ENCODE data around the gene BPIFA3. TPM values are rescaled to one million over a fixed set of nuclear protein-coding genes. Genes with fewer than 3 reads are reported as not detected.
A peak's percentile ranks its signal among the peaks of the same experiment; 100 is the strongest.

BPIFA3 gene
- total and polyA plus RNA-seq, 2 of the 8 experiments (the other 6 are each of a cell fraction or from before 2014, with no cell fraction given) = not detected

GRCh38 chr20:33224399-33224798, 7.2 kb downstream of the BPIFA3 start:
- H4K8ac ChIP-seq (ENCODE audit: extremely low read depth, insufficient read depth, low read length) = no peak overlapping the region
- H3K14ac ChIP-seq (ENCODE audit: insufficient read length) = no peak overlapping the region
- H4K5ac ChIP-seq (ENCODE audit: insufficient read length, low read depth, low read length) = no peak overlapping the region
- no peaks in the 10 kb centered on the region for H4K20me1 ChIP-seq (replicated peaks in 1 of 2; ENCODE audit: control insufficient read depth in 1 of 2, insufficient read depth in 2 of 2, low read length in 2 of 2)
- POLR2A ChIA-PET (ENCODE audit: partially characterized antibody) = no interaction called here
- no peak overlapping the region for H3K56ac ChIP-seq (replicated peaks; ENCODE audit: insufficient read length, low read depth, low read length)
- DNase-seq (ENCODE audit: low read depth in 1 of 2, low spot score in 2 of 2) (no peak), FAIRE-seq (no peak)
- H2BK15ac ChIP-seq (ENCODE audit: low read length) = no peak overlapping the region
- no peak overlapping the region for H3K27ac ChIP-seq (ENCODE audit: low read depth, low read length)
- TF ChIP-seq RBBP5 (IDR thresholded peaks at IDR 0.05; ENCODE audit: borderline replicate concordance, low read depth, low read length) (no peak), CBX8 (IDR thresholded peaks at IDR 0.05; ENCODE audit: borderline replicate concordance, low read depth, low read length) (no peak), KDM1A (IDR thresholded peaks at IDR 0.05; ENCODE audit: borderline replicate concordance, low read length) (peak; percentile 25; the same call in 1 of the 2 replicates)
- H3K27me3 ChIP-seq (replicated peaks in 1 of 4; ENCODE audit: control insufficient read depth in 3 of 4, extremely low read depth in 1 of 4, insufficient read depth in 3 of 4, low read length in 3 of 4) = peaks cover 0 to 2% (median 0%) of the 10 kb centered on the region in 4 experiments; a peak in 2 of 7 replicates
- H3K4ac ChIP-seq (replicated peaks; ENCODE audit: insufficient read length, low read depth, low read length) = no peak overlapping the region
- no peak overlapping the region for H3K4me3 ChIP-seq (ENCODE audit: extremely low read depth in 1 of 4, insufficient read depth in 2 of 4, low read depth in 3 of 4, low read length in 4 of 4)
- peaks cover 3% of the 10 kb centered on the region; the same call in 1 of the 2 replicates for H3K23me2 ChIP-seq (ENCODE audit: low read depth, low read length)
- no peak overlapping the region for H4K91ac ChIP-seq (replicated peaks; ENCODE audit: insufficient read length, low read length)
- no peak overlapping the region for H2BK5ac ChIP-seq (ENCODE audit: low read depth, low read length)
- H3K79me2 ChIP-seq (ENCODE audit: control insufficient read depth in 1 of 2, insufficient read depth in 2 of 2, low read length in 2 of 2) = no peaks in the 10 kb centered on the region
- no peak overlapping the region for H3K4me2 ChIP-seq (ENCODE audit: insufficient read depth in 1 of 2, low read depth in 2 of 2, low read length in 2 of 2)
- H3K79me1 ChIP-seq (ENCODE audit: low read depth, low read length) = no peaks in the 10 kb centered on the region; the same call in 1 of the 2 replicates
- H3K18ac ChIP-seq (ENCODE audit: extremely low read depth, low read length) = no peak overlapping the region
- 90% methylated on average over 4 of the region's 4 CpGs; no CpG with 5 or more reads in 1 of the 2 experiments for WGBS, 2 experiments (ENCODE audit: extremely low coverage in 1 of 2, insufficient coverage in 1 of 2, insufficient read length in 1 of 2, insufficient replicate concordance in 2 of 2, low coverage in 1 of 2, low lambda C conversion rate in 2 of 2, missing lambda C conversion rate in 1 of 2)
- no peaks in the 10 kb centered on the region for H3K9me3 ChIP-seq (ENCODE audit: insufficient read depth in 2 of 2, low read depth in 1 of 2, low read length in 1 of 2)
- no peaks in the 10 kb centered on the region for H3K4me1 ChIP-seq (replicated peaks in 1 of 4; ENCODE audit: control insufficient read depth in 3 of 4, insufficient read depth in 4 of 4, low read length in 3 of 4)
- H3K36me3 ChIP-seq (ENCODE audit: control insufficient read depth in 2 of 4, insufficient read depth in 4 of 4, low read length in 3 of 4) = no peaks in the 10 kb centered on the region
- no peak overlapping the region for H2BK120ac ChIP-seq (replicated peaks; ENCODE audit: low read depth, low read length)
- no peak overlapping the region for H3K23ac ChIP-seq (ENCODE audit: insufficient read length)
- no peak overlapping the region for H2BK12ac ChIP-seq (ENCODE audit: low read depth, low read length)
- H3K9ac ChIP-seq (replicated peaks in 1 of 4; ENCODE audit: extremely low read depth in 1 of 4, low read depth in 3 of 4, low read length in 3 of 4) = no peak overlapping the region
- CTCF ChIA-PET (ENCODE audit: partially characterized antibody) = interaction anchor here (0.6 to 2.1 kb wide), 3 partner anchors 8 to 75 kb away, joined by 3 to 6 read pairs (median 3); no protein-coding TSS in a partner anchor
- H2AFZ ChIP-seq (ENCODE audit: low read length) = no peak overlapping the region
- no peak overlapping the region for H2BK20ac ChIP-seq (ENCODE audit: low read length)
- no peak overlapping the region for H2AK5ac ChIP-seq (ENCODE audit: low read depth, low read length)

All from H1 (cell line).